HCT116 (cell line): ENCODE data around the gene COX11. TPM values are rescaled to one million over a fixed set of nuclear protein-coding genes. Genes with fewer than 3 reads are reported as not detected.

Experiments used
- ATAC-seq: fragments of 200-7000 bp; cut with Tn5 transposase; 2 replicates; pipeline ENCODE4 v1.9.1; 2020; ENCODE audit warnings: mild to moderate bottlenecking, moderate library complexity
- BruUV-seq: library from RNA; stranded (reverse); fragments of 400-500 nt; replicated peaks from 2 replicates; lab custom pipeline; 2021; lab: Mats Ljungman, UMichigan
- CTCF ChIA-PET: fragments of 300-600 bp; sonication (Branson Sonifier 250); formaldehyde crosslinking; loops from one replicate; lab custom pipeline; 2021; ENCODE audit warnings: antibody characterized with exemption; lab: Charles Lee
- POLR2A ChIA-PET: fragments of 300-600, 350-600 bp; sonication (Branson Sonifier 250); formaldehyde crosslinking; loops from one replicate; lab custom pipeline; 2021; ENCODE audit warnings: antibody characterized with exemption; lab: Charles Lee
- RAD21 ChIA-PET, 2 experiments: fragments of 300-600 bp; sonication (Branson Sonifier 250); formaldehyde crosslinking; loops; one replicate each; lab custom pipeline; 2023; ENCODE audit warnings: low total read pairs in 2 of 2; ENCODE audit not compliant: uncharacterized antibody in 2 of 2, unreplicated experiment in 2 of 2, low non-redundant PET in 1 of 2; lab: Charles Lee
- DNase-seq: peaks from one replicate; pipeline ENCODE4 v3.0.0-alpha.2; 2010; ENCODE audit warnings: low read depth, low spot score
- H2AFZ ChIP-seq: fragments of 200-600 bp; shearing (Covaris generic), sonication (generic); 2 replicates; pipeline ENCODE4 v1.6.1; 2017; ENCODE audit warnings: low read depth, mixed run types, mixed read lengths, antibody characterized with exemption, low read length; ENCODE audit not compliant: poor library complexity, severe bottlenecking
- H3K27ac ChIP-seq: 2 replicates; pipeline ENCODE4 v1.5.1; 2012; ENCODE audit warnings: low read depth, low read length
- H3K27me3 ChIP-seq: fragments of 200-600 bp; sonication (generic); 2 replicates; pipeline ENCODE4 v1.6.1; 2016; ENCODE audit warnings: mixed run types, low read length, mixed read lengths; ENCODE audit not compliant: insufficient read depth
- H3K36me3 ChIP-seq, 2 experiments: fragments of 200-500 bp in 1 of 2; fragments of 200-600 bp in 1 of 2; sonication (Bioruptor generic) in 1 of 2; sonication (generic) in 1 of 2; 2 replicates each; pipeline versions ENCODE4 v1.5.1 to v1.6.1; 2014 to 2016; ENCODE audit warnings: low read length in 2 of 2, inconsistent platforms in 1 of 2, mixed read lengths in 1 of 2, mixed run types in 1 of 2; ENCODE audit not compliant: insufficient read depth in 2 of 2, control insufficient read depth in 1 of 2
- H3K4me1 ChIP-seq, 2 experiments: fragments of 200-600 bp in 1 of 2; sonication (generic) in 1 of 2; 2 replicates each; pipeline versions ENCODE4 v1.5.1 to v1.6.1; 2012 to 2017; ENCODE audit warnings: low read length in 2 of 2, inconsistent platforms in 1 of 2, mild to moderate bottlenecking in 1 of 2, mixed read lengths in 1 of 2, mixed run types in 1 of 2, moderate library complexity in 1 of 2; ENCODE audit not compliant: insufficient read depth in 2 of 2, control insufficient read depth in 1 of 2
- H3K4me2 ChIP-seq: fragments of 200-600 bp; sonication (generic); 2 replicates; pipeline ENCODE4 v1.6.1; 2017; ENCODE audit warnings: mixed run types, low read length, mixed read lengths
- H3K4me3 ChIP-seq, 2 experiments: fragments of 200-600 bp in 1 of 2; sonication (generic) in 1 of 2; replicated peaks in 1 of 2; 2 replicates each; pipeline ENCODE4 v1.5.1; 2011 to 2016; ENCODE audit warnings: low read length in 2 of 2, control low read depth in 1 of 2, low read depth in 1 of 2, mild to moderate bottlenecking in 1 of 2, mixed read lengths in 1 of 2, mixed run types in 1 of 2
- H3K79me2 ChIP-seq: fragments of 200-600 bp; sonication (generic); 2 replicates; pipeline ENCODE4 v1.6.1; 2017; ENCODE audit warnings: mild to moderate bottlenecking, mixed run types, low read length, moderate library complexity, mixed read lengths; ENCODE audit not compliant: insufficient read depth
- H3K9ac ChIP-seq: fragments of 200-600 bp; sonication (generic); 2 replicates; pipeline ENCODE4 v1.6.1; 2016; ENCODE audit warnings: low read length, mixed read lengths
- H3K9me2 ChIP-seq: fragments of 200-600 bp; sonication (generic), shearing (Covaris generic); 2 replicates; pipeline ENCODE4 v1.6.1; 2017; ENCODE audit warnings: mixed run types, mild to moderate bottlenecking, moderate library complexity; ENCODE audit not compliant: insufficient read depth
- H3K9me3 ChIP-seq, 2 experiments: fragments of 200-500 bp in 1 of 2; fragments of 200-600 bp in 1 of 2; sonication (Bioruptor generic) in 1 of 2; sonication (generic) in 1 of 2; 2 replicates each; pipeline ENCODE4 v1.6.1; 2014 to 2017; ENCODE audit warnings: low read length in 2 of 2, mixed read lengths in 2 of 2, inconsistent platforms in 1 of 2, low read depth in 1 of 2, mild to moderate bottlenecking in 1 of 2, mixed run types in 1 of 2, moderate library complexity in 1 of 2; ENCODE audit not compliant: control insufficient read depth in 1 of 2, insufficient read depth in 1 of 2
- H4K20me1 ChIP-seq: fragments of 200-600 bp; sonication (generic), shearing (Covaris generic); 2 replicates; pipeline ENCODE4 v1.6.1; 2017; ENCODE audit warnings: mixed run types, mild to moderate bottlenecking, moderate library complexity; ENCODE audit not compliant: insufficient read depth
- CEBPB ChIP-seq: IDR thresholded peaks from 2 replicates; pipeline ENCODE4 v1.6.1; 2012; ENCODE audit warnings: low read depth
- EGR1 ChIP-seq: IDR thresholded peaks from 2 replicates; pipeline ENCODE4 v1.6.1; 2012; ENCODE audit warnings: low read depth
- ELF1 ChIP-seq: IDR thresholded peaks from 2 replicates; pipeline ENCODE4 v1.6.1; 2012; ENCODE audit warnings: low read depth, borderline replicate concordance
- EZH2phosphoT487 ChIP-seq: fragments of 200-600 bp; IDR thresholded peaks from 2 replicates; pipeline ENCODE4 v1.6.1; 2018; ENCODE audit warnings: antibody characterized with exemption, borderline replicate concordance
- POLR2AphosphoS5 ChIP-seq: IDR thresholded peaks from 2 replicates; pipeline ENCODE4 v1.6.1; 2011; ENCODE audit warnings: mild to moderate bottlenecking, low read depth, low read length, moderate library complexity
- RAD21 ChIP-seq: IDR thresholded peaks from 2 replicates; pipeline ENCODE4 v1.6.1; 2012; ENCODE audit warnings: low read depth, mild to moderate bottlenecking
- SRF ChIP-seq: IDR thresholded peaks from 2 replicates; pipeline ENCODE4 v1.6.1; 2012; ENCODE audit warnings: low read depth
- YY1 ChIP-seq: IDR thresholded peaks from 2 replicates; pipeline ENCODE4 v1.6.1; 2011; ENCODE audit warnings: low read length, low read depth, moderate library complexity, mild to moderate bottlenecking; ENCODE audit not compliant: insufficient replicate concordance; ENCODE audit errors: extremely low read depth
- ZNF274 ChIP-seq: fragments of 200-500 bp; sonication (Bioruptor generic); IDR thresholded peaks from 2 replicates; pipeline ENCODE4 v1.6.1; 2014; ENCODE audit warnings: mild to moderate bottlenecking, low read depth, low read length, inconsistent platforms
- intact Hi-C: fragments of 100-400 bp; cut with micrococcal nuclease; formaldehyde crosslinking; loops from 2 replicates; pipeline ENCODE4 v1.10.0; 2022
- total RNA-seq: library from RNA; stranded (reverse); gene quantifications from one replicate; pipeline ENCODE4 v1.2.1, GENCODE V29; 2021; ENCODE audit not compliant: unreplicated experiment
- TF ChIP-seq, protein P1 (sequence below), 3 experiments: fragments of 200-600 bp in 1 of 3; sonication (generic) in 1 of 3; IDR thresholded peaks in 2 of 3; conservative IDR thresholded peaks in 1 of 3; 2 replicates each; pipeline ENCODE4 v1.5.1; 2012 to 2017; ENCODE audit warnings: low read depth in 2 of 3, low read length in 2 of 3, antibody characterized with exemption in 1 of 3, borderline replicate concordance in 1 of 3, control low read depth in 1 of 3, mild to moderate bottlenecking in 1 of 3, mixed read lengths in 1 of 3, mixed run types in 1 of 3, moderate library complexity in 1 of 3; ENCODE audit not compliant: insufficient read depth in 1 of 3

The COX11 gene
- total RNA-seq, 1 experiment from 2014 or later: 62.9 TPM

DNA sequence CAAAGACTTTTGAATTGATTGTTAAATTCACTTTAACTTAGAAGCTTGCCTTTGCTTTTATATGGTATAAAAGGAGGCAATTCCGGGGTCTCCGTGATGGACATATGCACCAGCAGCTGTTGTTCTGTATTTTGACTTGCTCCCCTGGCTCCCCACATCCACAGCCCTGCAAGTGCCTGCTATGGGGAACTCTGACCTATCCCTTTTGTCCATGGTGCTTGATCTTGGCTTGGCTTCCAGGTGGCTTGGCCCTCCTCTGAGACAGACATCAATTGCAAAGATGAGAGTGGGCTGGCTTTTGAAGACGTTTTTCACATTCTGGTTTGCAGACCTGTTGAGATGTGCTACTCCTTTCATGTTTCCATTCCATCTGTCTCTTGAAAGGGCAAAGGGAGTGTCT, 40.9 kb downstream of the COX11 start (continued):
- TF ChIP-seq YY1 (no peak), ELF1 (no peak)

GRCh38 chr17:54924405-54924804, 44.0 kb downstream of the COX11 start:
- Histone ChIP-seq H3K9me3 (no peaks in the 10 kb centered on the region), H3K9me2 (no peaks in the 10 kb centered on the region), H3K27me3 (no peaks in the 10 kb centered on the region), H3K36me3 (peaks cover 13 to 20% of the 10 kb centered on the region in 2 experiments; a peak in 3 of 4 replicates), H3K4me3 (no peak overlapping the region), H3K27ac (no peak overlapping the region), H3K79me2 (no peaks in the 10 kb centered on the region), H3K4me1 (no peaks in the 10 kb centered on the region), H3K4me2 (no peak overlapping the region), H4K20me1 (no peaks in the 10 kb centered on the region), H3K9ac (no peak overlapping the region), H2AFZ (no peak overlapping the region)
- DNase-seq (no peak), ATAC-seq (no peak)
- ChIA-PET CTCF (no interaction called here), RAD21 (no interaction called here), POLR2A (no interaction called here)
- TF ChIP-seq ZNF274 (no peak), POLR2AphosphoS5 (no peak), EGR1 (no peak), YY1 (no peak), RAD21 (no peak), CEBPB (no peak), EZH2phosphoT487 (no peak), SRF (no peak)
- TF ChIP-seq, protein P1, sequence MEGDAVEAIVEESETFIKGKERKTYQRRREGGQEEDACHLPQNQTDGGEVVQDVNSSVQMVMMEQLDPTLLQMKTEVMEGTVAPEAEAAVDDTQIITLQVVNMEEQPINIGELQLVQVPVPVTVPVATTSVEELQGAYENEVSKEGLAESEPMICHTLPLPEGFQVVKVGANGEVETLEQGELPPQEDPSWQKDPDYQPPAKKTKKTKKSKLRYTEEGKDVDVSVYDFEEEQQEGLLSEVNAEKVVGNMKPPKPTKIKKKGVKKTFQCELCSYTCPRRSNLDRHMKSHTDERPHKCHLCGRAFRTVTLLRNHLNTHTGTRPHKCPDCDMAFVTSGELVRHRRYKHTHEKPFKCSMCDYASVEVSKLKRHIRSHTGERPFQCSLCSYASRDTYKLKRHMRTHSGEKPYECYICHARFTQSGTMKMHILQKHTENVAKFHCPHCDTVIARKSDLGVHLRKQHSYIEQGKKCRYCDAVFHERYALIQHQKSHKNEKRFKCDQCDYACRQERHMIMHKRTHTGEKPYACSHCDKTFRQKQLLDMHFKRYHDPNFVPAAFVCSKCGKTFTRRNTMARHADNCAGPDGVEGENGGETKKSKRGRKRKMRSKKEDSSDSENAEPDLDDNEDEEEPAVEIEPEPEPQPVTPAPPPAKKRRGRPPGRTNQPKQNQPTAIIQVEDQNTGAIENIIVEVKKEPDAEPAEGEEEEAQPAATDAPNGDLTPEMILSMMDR (IDR thresholded peaks at IDR 0.05 in 2 of 3, conservative IDR thresholded peaks at IDR 0.05 in 1 of 3; ENCODE audit: borderline replicate concordance in 1 of 3, insufficient read depth in 1 of 3, low read depth in 2 of 3, low read length in 2 of 3): no peak
- no TSS peak for BruUV-seq
- intact Hi-C loops: no loop called here
